Activated naive CD8-positive, alpha-beta T cell (primary cell): ENCODE measurements around the gene DDX51.

Experiments
- H3K27ac Mint-ChIP-seq: one replicate; pipeline ENCODE4 v1.8.0; 2021; ENCODE audit warnings: mixed read lengths
- H3K27me3 Mint-ChIP-seq: one replicate; pipeline ENCODE4 v1.8.0; 2021; ENCODE audit warnings: mixed read lengths
- H3K36me3 Mint-ChIP-seq: one replicate; pipeline ENCODE4 v1.8.0; 2021; ENCODE audit warnings: mixed read lengths
- H3K4me1 Mint-ChIP-seq: one replicate; pipeline ENCODE4 v1.8.0; 2021; ENCODE audit warnings: low read depth, mixed read lengths
- H3K4me3 Mint-ChIP-seq: one replicate; pipeline ENCODE4 v1.8.0; 2021; ENCODE audit warnings: mild to moderate bottlenecking, mixed read lengths
- H3K9me3 Mint-ChIP-seq: one replicate; pipeline ENCODE4 v1.8.0; 2021; ENCODE audit warnings: low read depth, mixed read lengths

Gene DDX51

GRCh38 chr12:132132609-132133430 lies 11.3 kb downstream of the DDX51 start:
- H3K4me3 Mint-ChIP-seq = no peak overlapping the region
- H3K27ac Mint-ChIP-seq = no peak overlapping the region
- no peaks in the 10 kb centered on the region for H3K4me1 Mint-ChIP-seq
- no peaks in the 10 kb centered on the region for H3K27me3 Mint-ChIP-seq
- peaks cover 4% of the 10 kb centered on the region for H3K9me3 Mint-ChIP-seq
- H3K36me3 Mint-ChIP-seq = peaks cover 13% of the 10 kb centered on the region

- Mint-ChIP-seq H3K9me3 (peaks cover 4% of the 10 kb centered on the region), H3K27ac (no peak overlapping the region), H3K27me3 (no peaks in the 10 kb centered on the region), H3K4me3 (no peak overlapping the region), H3K36me3 (peaks cover 17% of the 10 kb centered on the region), H3K4me1 (no peaks in the 10 kb centered on the region)
Measured at GRCh38 chr12:132131952-132132351, 12.2 kb downstream of the DDX51 start.

GRCh38 chr12:132131229-132131628 lies 12.9 kb downstream of the DDX51 start:
- no peak overlapping the region for H3K27ac Mint-ChIP-seq
- H3K4me3 Mint-ChIP-seq = no peak overlapping the region
- H3K4me1 Mint-ChIP-seq = no peaks in the 10 kb centered on the region
- peaks cover 17% of the 10 kb centered on the region for H3K36me3 Mint-ChIP-seq
- H3K27me3 Mint-ChIP-seq = no peaks in the 10 kb centered on the region
- peaks cover 4% of the 10 kb centered on the region for H3K9me3 Mint-ChIP-seq

GRCh38 chr12:132130690-132131089 lies 13.4 kb downstream of the DDX51 start:
- H3K27me3 Mint-ChIP-seq = no peaks in the 10 kb centered on the region
- peaks cover 17% of the 10 kb centered on the region for H3K36me3 Mint-ChIP-seq
- H3K4me1 Mint-ChIP-seq = no peaks in the 10 kb centered on the region
- peaks cover 4% of the 10 kb centered on the region for H3K9me3 Mint-ChIP-seq
- no peak overlapping the region for H3K4me3 Mint-ChIP-seq
- H3K27ac Mint-ChIP-seq = no peak overlapping the region

GRCh38 chr12:132129007-132129406 lies 15.1 kb downstream of the DDX51 start:
- H3K4me1 Mint-ChIP-seq = no peaks in the 10 kb centered on the region
- H3K27ac Mint-ChIP-seq = no peak overlapping the region
- no peak overlapping the region for H3K4me3 Mint-ChIP-seq
- no peaks in the 10 kb centered on the region for H3K27me3 Mint-ChIP-seq
- peaks cover 21% of the 10 kb centered on the region for H3K36me3 Mint-ChIP-seq
- H3K9me3 Mint-ChIP-seq = peaks cover 4% of the 10 kb centered on the region

- Mint-ChIP-seq H3K36me3 (peaks cover 25% of the 10 kb centered on the region), H3K27ac (no peak overlapping the region), H3K27me3 (no peaks in the 10 kb centered on the region), H3K4me1 (no peaks in the 10 kb centered on the region), H3K4me3 (no peak overlapping the region), H3K9me3 (peaks cover 4% of the 10 kb centered on the region)
Measured at GRCh38 chr12:132127041-132127440, 17.1 kb downstream of the DDX51 start.

- Mint-ChIP-seq H3K9me3 (no peaks in the 10 kb centered on the region), H3K27me3 (no peaks in the 10 kb centered on the region), H3K4me3 (no peak overlapping the region), H3K27ac (no peak overlapping the region), H3K36me3 (peaks cover 25% of the 10 kb centered on the region), H3K4me1 (no peaks in the 10 kb centered on the region)
Measured at GRCh38 chr12:132125736-132126135, 18.4 kb downstream of the DDX51 start.

- Mint-ChIP-seq H3K4me1 (no peaks in the 10 kb centered on the region), H3K36me3 (peaks cover 25% of the 10 kb centered on the region), H3K9me3 (no peaks in the 10 kb centered on the region), H3K4me3 (no peak overlapping the region), H3K27me3 (no peaks in the 10 kb centered on the region), H3K27ac (no peak overlapping the region)
Measured at GRCh38 chr12:132124766-132125425, 19.2 kb downstream of the DDX51 start.

GRCh38 chr12:132123970-132124765 lies 20.0 kb downstream of the DDX51 start:
- no peaks in the 10 kb centered on the region for H3K27me3 Mint-ChIP-seq
- peaks cover 23% of the 10 kb centered on the region for H3K36me3 Mint-ChIP-seq

GRCh38 chr12:132121283-132121682 lies 22.8 kb downstream of the DDX51 start:
- Mint-ChIP-seq H3K9me3 (no peaks in the 10 kb centered on the region), H3K27ac (no peak overlapping the region), H3K36me3 (peaks cover 8% of the 10 kb centered on the region), H3K4me3 (no peak overlapping the region), H3K4me1 (no peaks in the 10 kb centered on the region), H3K27me3 (no peaks in the 10 kb centered on the region)

More at GRCh38 chr12:132123970-132124765, 20.0 kb downstream of the DDX51 start:
- no peak overlapping the region for H3K27ac Mint-ChIP-seq
- H3K4me1 Mint-ChIP-seq = no peaks in the 10 kb centered on the region
- H3K4me3 Mint-ChIP-seq = no peak overlapping the region
- H3K9me3 Mint-ChIP-seq = no peaks in the 10 kb centered on the region

GRCh38 chr12:132118876-132119275 lies 25.2 kb downstream of the DDX51 start:
- H3K36me3 Mint-ChIP-seq = peaks cover 3% of the 10 kb centered on the region
- no peaks in the 10 kb centered on the region for H3K27me3 Mint-ChIP-seq
- H3K27ac Mint-ChIP-seq = no peak overlapping the region
- no peaks in the 10 kb centered on the region for H3K9me3 Mint-ChIP-seq
- no peak overlapping the region for H3K4me3 Mint-ChIP-seq
- H3K4me1 Mint-ChIP-seq = no peaks in the 10 kb centered on the region

- Mint-ChIP-seq H3K27ac (no peak overlapping the region), H3K36me3 (no peaks in the 10 kb centered on the region), H3K4me1 (no peaks in the 10 kb centered on the region), H3K9me3 (no peaks in the 10 kb centered on the region), H3K4me3 (no peak overlapping the region), H3K27me3 (no peaks in the 10 kb centered on the region)
Measured at GRCh38 chr12:132117558-132117875, 26.6 kb downstream of the DDX51 start.

- Mint-ChIP-seq H3K27ac (no peak overlapping the region), H3K27me3 (no peaks in the 10 kb centered on the region), H3K4me3 (no peak overlapping the region), H3K9me3 (no peaks in the 10 kb centered on the region), H3K4me1 (no peaks in the 10 kb centered on the region), H3K36me3 (no peaks in the 10 kb centered on the region)
Measured at GRCh38 chr12:132116709-132117557, 27.2 kb downstream of the DDX51 start.

GRCh38 chr12:132115500-132115899 lies 28.6 kb downstream of the DDX51 start:
- H3K9me3 Mint-ChIP-seq = no peaks in the 10 kb centered on the region
- H3K27me3 Mint-ChIP-seq = no peaks in the 10 kb centered on the region
- no peak overlapping the region for H3K4me3 Mint-ChIP-seq
- H3K27ac Mint-ChIP-seq = no peak overlapping the region
- peaks cover 4% of the 10 kb centered on the region for H3K36me3 Mint-ChIP-seq
- no peaks in the 10 kb centered on the region for H3K4me1 Mint-ChIP-seq
